SH-SY5Y (cell line): ENCODE data around the gene ARHGEF40.

Experiments
- GATA2 ChIP-seq: IDR thresholded peaks from 2 replicates; pipeline ENCODE4 v1.6.1; 2011; ENCODE audit warnings: mild to moderate bottlenecking, low read depth, low read length
- GATA3 ChIP-seq: IDR thresholded peaks from 2 replicates; pipeline ENCODE4 v1.6.1; 2011; ENCODE audit warnings: low read depth, mild to moderate bottlenecking, low read length, moderate library complexity

DNA sequence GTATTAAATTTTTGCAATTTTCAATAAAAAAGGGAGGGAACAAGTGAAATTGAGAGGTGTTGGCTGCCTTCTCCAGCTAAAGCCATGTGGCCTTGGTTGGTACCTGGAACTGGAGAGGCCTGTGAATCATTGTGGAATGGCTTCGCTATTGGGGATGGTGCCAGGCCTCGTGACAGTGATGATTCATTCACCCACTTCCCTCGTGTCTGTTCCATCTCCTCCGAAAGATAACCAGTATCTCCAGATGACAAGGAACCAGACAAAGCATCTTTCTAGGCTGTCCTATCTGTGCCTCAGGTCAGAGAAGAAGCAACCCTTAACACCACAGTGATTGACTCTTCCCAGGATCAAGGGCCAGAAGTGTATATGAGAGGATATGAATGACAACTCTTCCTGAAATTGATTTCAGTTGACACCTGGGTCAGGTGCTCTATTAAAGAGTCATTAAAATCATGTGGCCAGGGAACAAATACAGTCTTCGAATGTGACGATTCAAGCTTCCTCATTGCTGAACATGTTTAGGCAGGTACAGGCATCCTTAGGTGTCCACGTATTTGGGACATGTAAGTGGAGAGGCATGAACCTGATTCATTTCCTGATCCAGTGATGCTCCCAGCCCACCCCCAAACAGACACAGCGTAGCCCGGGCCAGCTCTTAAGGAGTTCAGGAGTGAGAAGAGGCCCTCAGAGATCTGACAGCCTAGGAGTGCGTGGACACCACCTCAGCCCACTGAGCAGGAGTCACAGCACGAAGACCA lies 28.2 kb upstream of the ARHGEF40 start, which contains the start of gene RNASE7:
- TF ChIP-seq GATA2 (no peak), GATA3 (no peak)
